Left cardiac atrium (tissue), 4 donors: ENCODE results near the gene CAPN5. TPM values are rescaled to one million over a fixed set of nuclear protein-coding genes. Genes with fewer than 3 reads are reported as not detected.

ENCODE experiments used
- ATAC-seq, 2 donors: fragments of 200-7000 bp; cut with Tn5 transposase; one replicate each; pipeline ENCODE4 v1.9.1; 2020; ENCODE audit warnings: mild to moderate bottlenecking in 2 of 2, moderate library complexity in 2 of 2
- DNase-seq: peaks from one replicate; pipeline ENCODE4 v3.0.0-alpha.2; 2020
- intact Hi-C, 2 donors: fragments of 100-400 bp; cut with DNase I; formaldehyde crosslinking; loops; one replicate each; pipeline versions ENCODE4 v1.14.1 to v1.15.1; 2022 to 2023
- total RNA-seq, 2 donors: library from RNA; stranded (reverse); fragmentation: NEBNext Ultra II Directional; extraction: Animal tissue kit (Norgen Biotek cat#: 25700); gene quantifications; one replicate each; pipeline ENCODE4 v1.2.1, GENCODE V29; 2021
- donor health status: DM: no; HTN: yes; CAD: no.
- donor health status: DM: no; HTN: yes; CAD: no; lungs with severe emphysema.
- donor health status: DM: yes; HTN: yes; CAD: no.
- donor health status: Dilated cardiomyopathy.

Gene CAPN5
- total RNA-seq, 2 donors from 2014 or later, result 5.6 to 5.9 TPM

DNA sequence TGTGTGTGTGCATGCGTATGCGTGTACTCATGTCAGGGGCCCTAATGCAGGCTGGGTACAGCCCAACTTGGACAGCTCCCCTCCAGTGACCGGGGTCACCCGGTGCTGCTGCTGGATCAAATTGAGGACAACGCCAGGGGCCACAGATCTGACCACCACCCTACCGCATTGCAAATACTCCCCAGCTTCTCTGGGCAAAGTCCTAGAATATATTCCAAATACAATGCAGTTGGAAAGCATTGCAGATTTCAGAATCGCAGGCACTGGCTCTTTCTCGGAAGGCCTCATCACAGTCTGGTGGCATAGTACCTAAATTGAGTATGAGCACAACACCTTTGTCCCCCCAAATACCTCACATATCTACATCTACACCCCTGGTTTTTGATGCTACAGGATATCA lies 104.5 kb downstream of the CAPN5 start:
- peak; percentile 3 for DNase-seq
- intact Hi-C loops, result no loop called here
- no peak for ATAC-seq

DNA sequence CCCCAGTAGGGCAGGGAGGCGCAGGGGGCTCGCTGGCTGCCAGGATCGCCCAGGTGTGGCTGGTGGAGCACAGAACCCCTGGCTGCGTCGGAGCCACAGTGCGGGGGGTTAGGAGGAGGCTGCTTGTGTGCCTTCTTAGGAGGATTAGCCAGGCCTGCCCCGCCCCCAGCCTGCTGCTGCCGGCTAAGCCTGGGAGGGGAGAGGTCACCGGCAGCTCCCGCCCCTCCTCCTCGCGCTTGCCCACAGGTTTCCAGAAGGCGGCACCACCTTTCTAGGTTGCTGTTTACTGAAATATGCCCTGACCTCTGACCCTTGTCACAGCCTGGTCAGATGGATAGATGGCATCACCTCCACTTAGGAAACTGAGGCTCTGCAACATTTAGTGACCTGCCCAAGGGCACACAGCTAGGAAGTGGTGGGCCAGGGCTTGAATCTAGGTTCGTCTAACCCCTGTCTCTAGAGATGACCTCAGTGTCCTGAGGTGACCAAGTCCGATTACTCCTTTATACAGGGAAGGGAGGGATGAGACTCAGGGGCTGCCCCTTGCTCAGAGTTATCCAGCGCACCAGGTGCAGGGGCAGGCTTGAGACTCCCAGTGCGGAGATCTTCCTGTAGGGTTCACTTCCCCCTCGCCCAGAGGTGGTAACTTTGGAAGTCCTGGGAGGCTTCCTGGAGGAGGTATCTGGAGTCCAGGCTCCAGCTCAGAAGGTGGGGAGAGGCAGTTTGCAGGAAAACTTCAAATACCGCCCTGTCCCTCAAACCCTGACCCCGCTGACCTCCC lies 105.3 kb downstream of the CAPN5 start:
- intact Hi-C loops, result no loop called here
- DNase-seq (no peak), ATAC-seq (peak in 1 of 2 donors; percentile 38)

DNA sequence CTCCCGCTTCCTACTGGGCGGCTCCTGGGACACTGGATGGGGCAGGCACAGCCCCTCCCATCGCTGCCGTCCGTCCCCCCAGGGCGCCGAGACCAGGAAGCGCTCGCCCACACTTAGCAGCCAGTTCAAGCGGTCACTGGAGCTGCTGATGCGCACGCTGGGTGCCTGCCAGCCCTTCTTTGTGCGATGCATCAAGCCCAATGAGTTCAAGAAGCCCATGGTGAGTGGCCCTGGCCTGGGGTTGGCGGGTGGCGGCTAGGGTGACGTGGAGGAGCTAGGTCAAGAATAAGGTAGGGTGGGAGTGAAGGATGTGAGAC lies 105.9 kb downstream of the CAPN5 start:
- ATAC-seq (no peak), DNase-seq (peak; percentile 38)
- intact Hi-C loops, result no loop called here

DNA sequence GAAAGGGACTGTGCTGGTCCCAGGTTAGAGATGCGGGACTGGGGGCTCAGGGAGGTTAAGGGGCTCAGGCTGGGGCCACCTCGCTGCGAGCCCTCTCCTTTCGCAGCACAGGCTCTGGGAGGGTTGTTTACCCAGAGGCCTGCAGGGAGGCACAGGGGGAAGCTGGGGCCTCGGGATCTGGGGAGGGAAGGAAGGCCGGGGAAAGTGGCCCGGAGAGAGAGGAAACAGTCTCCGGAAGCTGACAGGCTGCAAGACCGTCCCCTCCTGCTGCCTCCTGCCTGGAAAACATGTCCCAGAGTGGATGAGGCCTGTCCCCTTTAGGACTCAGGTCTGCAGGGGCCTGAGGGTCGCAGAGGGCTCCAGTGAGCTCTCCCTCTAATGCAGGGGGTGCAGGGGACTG lies 106.7 kb downstream of the CAPN5 start:
- intact Hi-C loops, result no loop called here
- ATAC-seq (peak; percentile 16 to 21), DNase-seq (peak; percentile 20)

DNA sequence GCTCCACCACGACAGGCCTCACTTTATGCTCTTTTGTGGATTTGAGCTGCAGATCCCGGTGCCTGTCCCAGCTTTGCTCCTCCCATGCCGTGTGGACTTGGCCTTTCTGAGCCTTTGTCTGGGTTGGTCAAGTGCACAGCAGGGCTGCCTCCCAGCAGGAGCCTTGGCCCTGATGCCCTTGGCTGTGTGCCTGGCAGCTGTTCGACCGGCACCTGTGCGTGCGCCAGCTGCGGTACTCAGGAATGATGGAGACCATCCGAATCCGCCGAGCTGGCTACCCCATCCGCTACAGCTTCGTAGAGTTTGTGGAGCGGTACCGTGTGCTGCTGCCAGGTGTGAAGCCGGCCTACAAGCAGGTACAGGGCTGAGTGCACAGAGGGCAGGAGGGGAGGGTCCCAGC lies 107.8 kb downstream of the CAPN5 start:
- no peak for DNase-seq
- intact Hi-C loops, result no loop called here

DNA sequence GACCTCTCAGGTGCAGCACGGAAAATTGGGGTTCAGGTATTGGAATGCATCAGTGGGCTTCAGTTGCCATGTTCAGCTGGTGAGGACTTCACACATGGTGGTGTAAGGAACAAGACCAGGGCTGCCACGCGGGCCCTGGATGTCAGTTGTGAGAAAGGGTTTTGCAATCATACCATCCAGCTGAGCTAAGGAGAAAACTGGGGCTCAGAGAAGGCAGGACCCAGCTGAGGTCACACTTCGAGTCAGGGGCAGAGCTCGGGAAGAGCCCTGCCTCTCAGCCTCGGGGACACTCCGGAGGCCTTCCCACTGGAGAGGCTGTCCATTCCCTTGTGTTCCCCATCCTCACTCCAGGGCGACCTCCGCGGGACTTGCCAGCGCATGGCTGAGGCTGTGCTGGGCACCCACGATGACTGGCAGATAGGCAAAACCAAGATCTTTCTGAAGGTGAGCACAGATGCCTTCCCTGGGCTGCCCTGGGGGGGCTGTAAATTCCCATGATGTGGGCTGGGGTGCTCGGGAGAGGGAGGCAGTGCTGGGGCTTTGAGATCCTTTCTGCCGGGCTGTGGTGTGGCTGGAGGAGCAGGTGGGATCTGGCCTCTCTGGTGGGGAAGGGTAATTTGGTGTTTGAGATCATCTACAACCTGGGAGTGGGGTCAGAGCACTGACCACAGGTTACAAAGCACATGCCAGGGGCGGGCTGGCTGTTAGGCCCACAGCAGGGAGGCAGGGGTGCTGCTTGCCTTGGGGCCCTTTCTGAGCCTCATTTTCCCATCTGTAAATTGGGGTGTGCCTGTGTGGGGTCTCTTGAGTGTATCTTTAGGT lies 108.5 kb downstream of the CAPN5 start:
- ATAC-seq, result peak; percentile 50 to 80
- intact Hi-C loops, result no loop called here
- no peak for DNase-seq

More for the DNA sequence above, 107.8 kb downstream of the CAPN5 start:
- ATAC-seq, result no peak

Other genes with a start within 250 kb of the CAPN5 start
- 10 to 100 TPM; 12.5 to 18.1 TPM for gene ACER3, start 206.1 kb upstream of the CAPN5 start, total RNA-seq
- gene B3GNT6, start 32.6 kb upstream of the CAPN5 start, total RNA-seq, result not detected
- gene OMP, start 35.9 kb downstream of the CAPN5 start, total RNA-seq, result under 1 TPM in 1 of 2 donors, not detected in 1; 0.97 TPM
- 10 to 100 TPM in 1 of 2 donors, 1 to 10 TPM in 1; 7.5 to 11.1 TPM for gene MYO7A, start 61.3 kb downstream of the CAPN5 start, total RNA-seq
- not detected for gene GDPD4, start 234.7 kb downstream of the CAPN5 start, total RNA-seq